HepG2 (cell line): ENCODE data around the gene AGRP. TPM values are rescaled to one million over a fixed set of nuclear protein-coding genes. Genes with fewer than 3 reads are reported as not detected.

Source experiments
- ATAC-seq: fragments of 200-7000 bp; cut with Tn5 transposase; 3 replicates; pipeline ENCODE4 v1.9.1; 2020; ENCODE audit warnings: mild to moderate bottlenecking, moderate library complexity
- BruUV-seq: library from RNA; stranded (reverse); fragments of 400-500 nt; replicated peaks from 2 replicates; lab custom pipeline; 2021; lab: Mats Ljungman, UMichigan
- CTCF ChIA-PET: fragments of 300-600 bp; formaldehyde crosslinking; extraction: SDS; loops from one replicate; lab custom pipeline; 2021; ENCODE audit warnings: low total read pairs, inconsistent platforms, low intra/inter-chr PET ratio; lab: Yijun Ruan, JAX
- POLR2A ChIA-PET: fragments of 350-600 bp; sonication (Branson Sonifier 250); formaldehyde crosslinking; loops from one replicate; lab custom pipeline; 2020; ENCODE audit warnings: antibody characterized with exemption, inconsistent platforms; lab: Yijun Ruan, JAX
- DNase-seq: peaks from one replicate; pipeline ENCODE4 v3.0.0-alpha.2; 2015; ENCODE audit warnings: low spot score
- FAIRE-seq: peaks from 3 replicates; lab custom pipeline; 2011; peaks lifted over from hg19 to GRCh38; lab: Jason Lieb, UNC
- H2AFZ ChIP-seq: one replicate; pipeline ENCODE4 v1.6.1; 2011; ENCODE audit warnings: low read length, inconsistent platforms
- H3K27ac ChIP-seq: fragments of 300-600 bp; 3 replicates; pipeline ENCODE4 v1.8.0; 2011; ENCODE audit warnings: mixed run types, mild to moderate bottlenecking, mixed read lengths, low read length, inconsistent platforms; ENCODE audit not compliant: insufficient read depth; ENCODE audit errors: extremely low read length
- H3K27me3 ChIP-seq, 2 experiments: fragments of 200-600 bp in 1 of 2; 2 replicates in 1 of 2; 3 replicates in 1 of 2; pipeline versions ENCODE4 v1.6.0 to v1.8.0; 2011; ENCODE audit warnings: low read length in 2 of 2, mild to moderate bottlenecking in 2 of 2, moderate library complexity in 2 of 2, inconsistent platforms in 1 of 2; ENCODE audit not compliant: insufficient read depth in 2 of 2, control insufficient read depth in 1 of 2
- H3K36me3 ChIP-seq, 2 experiments: fragments of 200-600 bp in 1 of 2; replicated peaks in 1 of 2; 2 replicates in 1 of 2; 3 replicates in 1 of 2; pipeline versions ENCODE4 v1.5.1 to v1.8.0; 2011; ENCODE audit warnings: low read length in 2 of 2, inconsistent platforms in 1 of 2; ENCODE audit not compliant: insufficient read depth in 2 of 2, control insufficient read depth in 1 of 2
- H3K4me1 ChIP-seq: 2 replicates; pipeline ENCODE4 v1.5.1; 2012; ENCODE audit warnings: low read length, inconsistent platforms; ENCODE audit not compliant: insufficient read depth
- H3K4me2 ChIP-seq: 2 replicates; pipeline ENCODE4 v1.6.0; 2011; ENCODE audit warnings: low read depth, low read length, inconsistent platforms
- H3K4me3 ChIP-seq, 3 experiments: fragments of 200-600 bp in 1 of 3; sonication (generic), shearing (Covaris generic) in 1 of 3; replicated peaks in 1 of 3; 2 replicates each; pipeline ENCODE4 v1.5.1; 2011 to 2016; ENCODE audit warnings: low read length in 3 of 3, inconsistent platforms in 2 of 3, low read depth in 2 of 3, mild to moderate bottlenecking in 2 of 3, control low read depth in 1 of 3, mixed read lengths in 1 of 3; ENCODE audit not compliant: insufficient read depth in 1 of 3
- H3K79me2 ChIP-seq: one replicate; pipeline ENCODE4 v1.6.1; 2011; ENCODE audit warnings: low read length, inconsistent platforms; ENCODE audit not compliant: insufficient read depth
- H3K9ac ChIP-seq: 2 replicates; pipeline ENCODE4 v1.6.0; 2011; ENCODE audit warnings: mild to moderate bottlenecking, low read depth, low read length, inconsistent platforms; ENCODE audit not compliant: insufficient read depth
- H3K9me3 ChIP-seq: 2 replicates; pipeline ENCODE4 v1.5.1; 2012; ENCODE audit warnings: mild to moderate bottlenecking, low read length
- H4K20me1 ChIP-seq: 2 replicates; pipeline ENCODE4 v1.6.0; 2011; ENCODE audit warnings: inconsistent platforms, mild to moderate bottlenecking, low read length, moderate library complexity; ENCODE audit not compliant: insufficient read depth
- CENPT ChIP-seq: sonication (generic); formaldehyde crosslinking; IDR thresholded peaks from 2 replicates; pipeline ENCODE4 v1.8.0; 2022; ENCODE audit warnings: low read depth, mild to moderate bottlenecking, moderate library complexity, missing genetic modification reagents
- HOXA5 ChIP-seq: sonication (generic); formaldehyde crosslinking; IDR thresholded peaks from 2 replicates; pipeline ENCODE4 v1.4.0; 2020; ENCODE audit warnings: missing genetic modification reagents
- HOXA9 ChIP-seq: sonication (generic); formaldehyde crosslinking; IDR thresholded peaks from 2 replicates; pipeline ENCODE4 v1.8.1; 2022; ENCODE audit warnings: missing genetic modification reagents, mild to moderate bottlenecking, moderate library complexity, borderline replicate concordance
- REST ChIP-seq, 2 experiments: IDR thresholded peaks; 2 replicates each; pipeline ENCODE4 v1.6.1; 2011 to 2012; ENCODE audit warnings: low read length in 2 of 2, borderline replicate concordance in 1 of 2, low read depth in 1 of 2, mild to moderate bottlenecking in 1 of 2, moderate library complexity in 1 of 2
- RXRB ChIP-seq: IDR thresholded peaks from 2 replicates; pipeline ENCODE4 v1.6.1; 2016; ENCODE audit warnings: borderline replicate concordance, missing genetic modification reagents, missing compliant biosample characterization
- SMAD9 ChIP-seq: sonication (generic); formaldehyde crosslinking; IDR thresholded peaks from 2 replicates; pipeline ENCODE4 v1.5.1; 2020; ENCODE audit warnings: mild to moderate bottlenecking, missing genetic modification reagents
- STAT6 ChIP-seq: sonication (generic); formaldehyde crosslinking; IDR thresholded peaks from 2 replicates; pipeline ENCODE4 v1.4.0; 2020; ENCODE audit warnings: missing genetic modification reagents, mild to moderate bottlenecking, borderline replicate concordance
- ZFP90 ChIP-seq: sonication (generic); formaldehyde crosslinking; IDR thresholded peaks from 2 replicates; pipeline ENCODE4 v1.8.0; 2022; ENCODE audit warnings: missing genetic modification reagents, mild to moderate bottlenecking, inconsistent platforms, borderline replicate concordance
- ZHX2 ChIP-seq, 2 experiments: sonication (generic) in 1 of 2; formaldehyde crosslinking in 1 of 2; IDR thresholded peaks; 2 replicates each; pipeline versions ENCODE4 v1.6.1 to v1.9.0; 2014 to 2022; ENCODE audit warnings: antibody characterized with exemption in 1 of 2, borderline replicate concordance in 1 of 2, inconsistent platforms in 1 of 2, low read depth in 1 of 2, missing genetic modification reagents in 1 of 2
- ZNF564 ChIP-seq: sonication (generic); formaldehyde crosslinking; IDR thresholded peaks from 2 replicates; pipeline ENCODE4 v1.8.1; 2023; ENCODE audit warnings: mild to moderate bottlenecking, missing genetic modification reagents
- ZNF672 ChIP-seq: sonication (generic); formaldehyde crosslinking; IDR thresholded peaks from 2 replicates; pipeline ENCODE4 v1.8.1; 2022; ENCODE audit warnings: missing genetic modification reagents
- ZNF709 ChIP-seq: sonication (generic); formaldehyde crosslinking; IDR thresholded peaks from 2 replicates; pipeline ENCODE4 v1.5.0; 2020; ENCODE audit warnings: mild to moderate bottlenecking, missing genetic modification reagents
- WGBS: methylation state at CpG from one replicate; pipeline ENCODE4 v1.1.6; 2017; ENCODE audit warnings: low lambda C conversion rate; 5-methylcytosine and 5-hydroxymethylcytosine counted together
- in situ Hi-C: cut with HindIII; loops from 2 replicates; pipeline ENCODE4 v1.10.0; 2017; ENCODE audit warnings: low pct_unique_long_range_greater_than_20kb; ENCODE audit not compliant: extremely low pct_ligation_motif_present
- intact Hi-C: fragments of 100-400 bp; cut with micrococcal nuclease; formaldehyde crosslinking; loops from one replicate; pipeline ENCODE4 v1.10.0; 2022; ENCODE audit not compliant: unreplicated experiment
- polyA plus RNA-seq, 8 experiments: library from polyadenylated mRNA; depleted of rRNA in 3 of 8; stranded (reverse) in 7 of 8; unstranded in 1 of 8; fragments of >200 nt; fragmentation: Illumina TruSeq in 4 of 8; extraction: Trizol in 4 of 8; gene quantifications; 2 replicates each; pipeline versions ENCODE4 v1.2.1 to v1.2.3, GENCODE V29; 2011 to 2016; ENCODE audit warnings: low read depth in 4 of 8, missing spikeins in 1 of 8, mixed read lengths in 1 of 8; ENCODE audit not compliant: insufficient read depth in 1 of 8
- total RNA-seq, 5 experiments: library from RNA; depleted of rRNA; stranded (reverse); fragments of >200 nt; fragmentation: Illumina TruSeq; extraction: Trizol; gene quantifications; 2 replicates each; pipeline ENCODE4 v1.2.3, GENCODE V29; 2016; ENCODE audit warnings: low read depth in 1 of 5

AGRP gene
- total and polyA plus RNA-seq, 2 of the 13 experiments (the other 11 are each of a cell fraction or from before 2014, with no cell fraction given), result not detected

- FAIRE-seq (no peak), DNase-seq (no peak), ATAC-seq (no peak)
- no peak overlapping the region for H3K27ac ChIP-seq
- H3K36me3 ChIP-seq, result peaks cover 9 to 14% of the 10 kb centered on the region in 2 experiments; a peak in 3 of 5 replicates
- BruUV-seq, result no TSS peak
- in situ Hi-C loops (no loop called here), intact Hi-C loops (no loop called here)
- CTCF ChIA-PET, result no interaction called here
- H3K79me2 ChIP-seq, result no peaks in the 10 kb centered on the region
- 95% methylated on average over 2 of the region's 2 CpGs for WGBS
- no peak overlapping the region for H3K4me3 ChIP-seq
- no peaks in the 10 kb centered on the region for H3K9me3 ChIP-seq
- no peak overlapping the region for H3K4me2 ChIP-seq
- H4K20me1 ChIP-seq, result no peaks in the 10 kb centered on the region
- no peak overlapping the region for H3K9ac ChIP-seq
- no peaks in the 10 kb centered on the region for H3K27me3 ChIP-seq
- POLR2A ChIA-PET, result no interaction called here
- H2AFZ ChIP-seq, result no peak overlapping the region
- H3K4me1 ChIP-seq, result peaks cover 61% of the 10 kb centered on the region
- TF ChIP-seq ZNF564 (no peak), ZNF709 (CRISPR knock-in tag) (no peak), ZFP90 (no peak), REST (IDR thresholded peaks at IDR 0.05; ENCODE audit: borderline replicate concordance in 1 of 2, low read depth in 1 of 2, low read length in 2 of 2) (no peak), ZHX2 (IDR thresholded peaks at IDR 0.05; ENCODE audit: low read depth) (no peak), ZHX2 (CRISPR knock-in tag; IDR thresholded peaks at IDR 0.05; ENCODE audit: borderline replicate concordance) (no peak), CENPT (no peak), RXRB (CRISPR knock-in tag) (no peak), HOXA5 (CRISPR knock-in tag) (no peak), ZNF672 (no peak), STAT6 (CRISPR knock-in tag) (no peak), SMAD9 (CRISPR knock-in tag) (no peak), HOXA9 (CRISPR knock-in tag) (no peak)
Observed at GRCh38 chr16:67449336-67449735, 34.0 kb downstream of the AGRP start.
